Neuron (in vitro differentiated cells): ENCODE results near the gene AANAT.

Source experiments
- H2AFZ ChIP-seq: one replicate; pipeline ENCODE4 v1.6.1; 2013; ENCODE audit warnings: low read depth, mild to moderate bottlenecking, inconsistent platforms, low read length, moderate library complexity
- H3K27me3 ChIP-seq: one replicate; pipeline ENCODE4 v1.6.1; 2013; ENCODE audit warnings: low read length; ENCODE audit not compliant: insufficient read depth
- H3K36me3 ChIP-seq: one replicate; pipeline ENCODE4 v1.6.1; 2013; ENCODE audit warnings: low read length; ENCODE audit not compliant: insufficient read depth
- H3K4me1 ChIP-seq: one replicate; pipeline ENCODE4 v1.6.1; 2013; ENCODE audit warnings: low read length; ENCODE audit not compliant: insufficient read depth
- H3K4me3 ChIP-seq: 2 replicates; pipeline ENCODE4 v1.5.1; 2013; ENCODE audit warnings: mild to moderate bottlenecking, low read length, moderate library complexity
- H3K9me3 ChIP-seq: one replicate; pipeline ENCODE4 v1.6.1; 2013; ENCODE audit warnings: low read length

The AANAT gene

DNA sequence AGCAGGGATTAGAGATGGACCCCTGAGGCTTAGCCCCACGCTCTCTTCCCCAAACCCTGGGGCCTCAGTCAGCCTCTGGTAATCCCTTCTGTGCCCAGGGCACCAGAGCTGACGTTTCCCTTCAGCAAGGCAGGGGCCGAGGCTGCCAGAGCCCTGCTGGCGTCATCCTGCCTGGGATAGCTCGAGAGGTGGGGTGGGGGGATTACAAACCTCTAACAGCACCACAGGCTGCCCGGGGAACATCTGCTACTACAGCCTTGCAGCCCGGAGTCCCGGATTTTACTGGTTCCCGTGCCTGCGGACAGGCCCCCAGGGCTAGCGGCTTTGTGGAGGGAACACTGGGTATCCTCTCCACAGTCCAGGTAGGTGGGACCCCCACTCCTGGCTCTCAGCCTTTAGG, at the start of gene AANAT:
Gene AANAT (plus strand): TSS at position 238 of the 400 bp plus-strand sequence. CDS start 1,144 bp downstream, outside the sequence.
- H3K9me3 ChIP-seq = no peaks in the 10 kb centered on the region
- no peaks in the 10 kb centered on the region for H3K4me1 ChIP-seq
- no peaks in the 10 kb centered on the region for H3K36me3 ChIP-seq
- peaks cover 10% of the 10 kb centered on the region for H3K27me3 ChIP-seq
- no peak within 1 kb of the TSS for H3K4me3 ChIP-seq
- no peak within 1 kb of the TSS for H2AFZ ChIP-seq

DNA sequence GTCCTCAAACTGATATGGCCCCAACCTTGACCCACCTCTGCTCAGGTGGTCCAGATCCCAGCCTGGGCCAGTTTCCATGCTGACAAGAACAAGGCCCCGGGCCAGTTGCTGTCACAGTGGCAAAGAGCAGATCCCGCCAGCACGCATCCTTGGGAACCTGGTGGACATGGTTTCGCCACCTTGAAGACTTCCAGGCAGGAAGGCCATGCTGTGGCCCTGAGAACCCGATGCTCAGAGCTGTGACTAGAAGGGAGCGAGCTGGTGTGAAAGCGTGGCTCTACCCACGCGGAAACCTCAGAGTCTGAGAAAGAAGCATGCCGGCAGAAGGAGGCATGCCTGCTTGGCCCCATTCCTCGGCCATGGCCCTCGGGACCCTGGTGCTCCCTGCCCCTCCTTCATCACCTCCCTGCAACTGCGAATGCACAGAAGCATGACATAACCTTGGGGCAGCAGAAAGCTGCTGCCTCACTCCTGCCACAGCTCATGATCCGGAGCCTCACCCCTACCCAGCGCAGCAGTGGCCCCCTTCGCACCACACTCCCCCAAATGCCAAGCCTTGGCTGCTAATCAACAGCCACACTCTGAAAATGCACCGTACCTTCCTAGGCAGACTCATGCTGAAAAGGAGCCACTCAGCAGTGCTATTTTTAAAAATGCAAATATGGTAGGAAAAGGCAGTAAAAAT, 47.7 kb upstream of the AANAT start:
- Histone ChIP-seq H2AFZ (no peak overlapping the region), H3K4me3 (no peak overlapping the region), H3K36me3 (peaks cover 13% of the 10 kb centered on the region), H3K4me1 (peaks cover 7% of the 10 kb centered on the region), H3K27me3 (no peaks in the 10 kb centered on the region), H3K9me3 (peaks cover 18% of the 10 kb centered on the region)

DNA sequence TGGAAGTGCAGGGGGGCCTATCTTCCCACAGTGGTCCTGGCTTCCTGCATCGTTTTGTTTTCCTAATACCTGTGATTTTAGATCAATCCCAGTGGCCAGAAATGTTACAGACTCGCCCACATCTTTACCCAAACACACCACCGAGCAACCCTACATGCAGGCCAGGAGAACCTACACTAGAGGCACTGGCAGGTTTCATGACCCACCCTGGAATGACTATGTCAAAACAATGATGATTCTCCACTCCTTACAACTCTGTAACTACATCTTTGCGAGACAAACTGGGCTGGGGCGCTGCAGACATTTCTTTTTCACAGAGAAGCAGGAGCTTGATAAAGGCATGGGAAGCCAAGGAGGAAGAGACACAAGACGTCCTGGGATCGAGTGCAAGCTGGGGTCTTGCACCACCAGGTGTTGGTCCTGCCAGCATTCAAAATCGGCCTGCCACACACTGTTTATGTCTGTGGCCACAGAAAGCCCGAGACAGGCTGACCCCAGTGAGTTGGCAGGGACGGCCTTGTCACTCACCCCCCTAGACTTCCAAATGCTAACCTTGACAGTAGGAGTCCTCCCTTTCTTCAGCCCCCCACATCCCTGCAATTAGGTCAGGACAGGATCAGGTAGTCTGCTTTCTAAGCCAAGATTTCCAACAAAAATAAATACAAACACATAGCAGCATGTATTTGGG, 46.9 kb upstream of the AANAT start:
- peaks cover 13% of the 10 kb centered on the region for H3K36me3 ChIP-seq
- no peak overlapping the region for H3K4me3 ChIP-seq
- no peaks in the 10 kb centered on the region for H3K4me1 ChIP-seq

DNA sequence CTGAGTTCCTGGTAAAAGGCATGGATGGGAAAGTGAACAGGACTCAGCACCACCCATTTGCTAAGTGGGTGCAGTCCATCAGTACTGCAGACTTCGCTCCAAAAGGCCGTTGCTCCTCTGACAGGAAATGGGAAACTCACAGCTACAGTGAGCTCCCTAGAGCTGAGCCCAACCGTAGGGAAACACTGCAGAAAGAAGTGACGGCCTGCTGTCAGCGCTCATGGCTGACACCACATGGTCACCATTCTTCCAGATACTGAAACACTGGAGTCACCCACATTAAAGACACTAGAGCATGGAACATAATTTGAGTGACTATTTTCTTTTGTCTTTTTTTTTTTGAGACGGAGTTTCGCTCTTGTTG, 46.4 kb upstream of the AANAT start:
- Histone ChIP-seq H2AFZ (no peak overlapping the region), H3K27me3 (no peaks in the 10 kb centered on the region), H3K36me3 (peaks cover 13% of the 10 kb centered on the region), H3K4me1 (no peaks in the 10 kb centered on the region), H3K4me3 (no peak overlapping the region), H3K9me3 (peaks cover 18% of the 10 kb centered on the region)

More for the DNA sequence above, 46.9 kb upstream of the AANAT start:
- no peak overlapping the region for H2AFZ ChIP-seq
- peaks cover 18% of the 10 kb centered on the region for H3K9me3 ChIP-seq
- H3K27me3 ChIP-seq = no peaks in the 10 kb centered on the region

DNA sequence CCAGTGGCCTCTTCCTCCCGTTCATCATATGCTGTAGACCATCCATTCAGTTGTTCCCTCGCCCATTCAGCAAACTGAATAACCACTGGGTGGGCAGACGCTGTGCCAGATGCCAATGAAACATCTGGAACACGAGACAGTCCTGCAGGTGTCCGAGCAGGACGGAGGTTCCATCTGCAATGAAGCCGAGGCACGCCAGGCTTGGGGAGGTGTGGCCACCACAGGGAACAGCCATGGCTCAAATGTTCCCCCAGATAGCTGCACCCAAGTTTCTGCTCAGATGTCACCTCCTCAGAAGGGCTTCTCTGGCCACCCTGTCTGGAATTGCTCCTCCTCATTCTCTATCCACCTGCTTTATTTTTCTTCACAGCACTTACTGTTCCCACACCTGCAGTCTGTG, 45.0 kb upstream of the AANAT start:
- Histone ChIP-seq H3K9me3 (peaks cover 18% of the 10 kb centered on the region), H3K36me3 (peaks cover 11% of the 10 kb centered on the region), H2AFZ (no peak overlapping the region), H3K4me1 (peaks cover 1% of the 10 kb centered on the region), H3K4me3 (no peak overlapping the region), H3K27me3 (no peaks in the 10 kb centered on the region)

DNA sequence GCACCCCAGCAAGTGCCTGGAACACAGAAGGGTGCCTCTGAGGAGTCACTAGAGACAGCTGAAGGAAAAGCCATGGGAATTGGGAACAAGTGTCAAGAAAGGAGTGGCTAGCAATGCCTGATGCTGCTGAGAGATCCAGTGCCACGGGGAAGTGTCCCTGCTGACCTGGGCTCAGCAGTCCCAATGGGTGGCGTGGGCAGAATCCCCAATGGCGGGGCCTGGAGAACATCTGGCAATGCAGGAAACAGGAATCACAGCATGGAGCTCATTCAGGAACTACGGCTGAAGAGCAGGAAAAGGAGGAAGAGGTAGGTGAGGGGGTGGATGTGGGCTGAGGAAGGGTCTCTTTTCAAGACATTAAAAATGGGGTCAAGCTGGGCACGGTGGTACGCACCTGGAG, 44.5 kb upstream of the AANAT start:
- Histone ChIP-seq H2AFZ (no peak overlapping the region), H3K36me3 (peaks cover 6% of the 10 kb centered on the region), H3K27me3 (no peaks in the 10 kb centered on the region), H3K4me3 (no peak overlapping the region), H3K9me3 (peaks cover 18% of the 10 kb centered on the region), H3K4me1 (peaks cover 4% of the 10 kb centered on the region)

DNA sequence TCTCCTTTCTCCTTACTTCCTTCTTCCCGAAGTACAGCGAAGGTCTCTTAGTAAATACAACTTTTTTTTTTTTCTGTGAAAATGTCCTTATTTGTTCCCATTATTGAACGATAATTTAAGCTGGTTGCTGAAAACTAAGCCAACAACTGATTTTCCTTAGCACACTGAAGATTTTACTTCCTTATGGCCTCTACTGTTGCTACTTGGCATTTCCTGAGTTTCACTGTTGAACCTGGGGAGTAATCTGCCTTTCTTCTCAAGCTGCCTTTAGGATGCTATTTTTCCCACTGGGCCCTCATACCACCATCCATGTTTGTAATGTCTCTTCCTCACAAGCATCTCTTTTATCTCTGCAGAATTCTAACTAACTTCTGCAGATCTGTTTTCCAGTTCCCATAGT, 40.5 kb upstream of the AANAT start:
- Histone ChIP-seq H3K9me3 (peaks cover 12% of the 10 kb centered on the region), H2AFZ (no peak overlapping the region), H3K36me3 (peaks cover 5% of the 10 kb centered on the region), H3K4me1 (peaks cover 4% of the 10 kb centered on the region), H3K4me3 (no peak overlapping the region), H3K27me3 (no peaks in the 10 kb centered on the region)

DNA sequence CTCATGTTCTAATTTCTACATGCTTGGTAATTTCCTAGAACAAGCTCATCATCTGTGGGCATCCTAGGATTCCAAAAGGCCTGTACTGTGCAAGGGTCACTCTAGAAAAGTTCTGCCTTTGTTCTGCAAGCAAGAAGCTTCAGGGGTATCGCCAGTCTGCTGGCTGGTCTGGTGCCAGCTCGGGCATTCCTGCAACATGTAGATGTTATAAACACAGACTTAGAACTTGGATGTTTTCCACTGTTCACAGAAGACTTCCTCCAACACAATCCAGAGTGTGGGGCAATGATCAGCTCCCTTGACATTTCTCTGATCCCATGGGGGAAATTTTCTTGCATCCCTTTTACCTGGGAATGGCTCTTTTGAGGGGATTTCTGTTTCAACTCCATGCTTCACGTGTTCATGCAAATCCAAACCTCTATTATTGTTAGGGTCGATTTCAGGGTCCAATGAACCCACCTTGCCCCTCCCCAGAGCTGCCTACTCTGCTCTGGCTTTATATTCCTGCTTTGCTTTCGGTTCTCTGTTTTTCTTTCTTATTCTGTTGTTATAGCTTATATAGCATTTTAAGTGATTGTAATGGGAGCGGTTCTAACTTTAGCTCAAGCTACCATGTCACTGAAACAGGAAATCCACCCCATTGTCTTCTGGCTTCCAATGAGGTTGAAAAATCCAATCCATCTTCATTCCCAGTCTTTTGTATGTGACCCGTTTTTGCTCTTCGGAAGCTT, 39.7 kb upstream of the AANAT start:
- no peaks in the 10 kb centered on the region for H3K27me3 ChIP-seq
- H2AFZ ChIP-seq = no peak overlapping the region
- H3K4me3 ChIP-seq = no peak overlapping the region
- peaks cover 2% of the 10 kb centered on the region for H3K36me3 ChIP-seq
- peaks cover 4% of the 10 kb centered on the region for H3K4me1 ChIP-seq
- peaks cover 5% of the 10 kb centered on the region for H3K9me3 ChIP-seq

DNA sequence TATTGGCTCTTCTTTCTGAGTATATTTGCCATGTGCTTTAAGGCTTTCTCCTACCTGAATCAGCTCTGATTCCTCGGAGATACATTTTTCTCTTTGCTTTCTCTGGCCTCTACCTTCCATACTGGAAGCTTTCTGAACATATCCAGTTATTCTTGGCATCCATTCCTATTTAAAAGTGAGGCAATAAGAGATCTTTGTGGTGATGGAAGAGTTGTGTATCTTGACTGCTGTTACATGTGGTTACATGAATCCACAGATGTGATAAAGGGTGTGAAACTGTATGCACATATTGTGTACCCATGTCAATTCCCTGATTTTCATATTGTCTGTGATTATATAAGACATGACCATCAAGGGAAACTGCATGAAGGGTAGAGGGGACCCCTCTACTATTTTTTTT, 38.9 kb upstream of the AANAT start:
- Histone ChIP-seq H3K4me1 (peaks cover 4% of the 10 kb centered on the region), H3K9me3 (no peaks in the 10 kb centered on the region), H3K36me3 (no peaks in the 10 kb centered on the region), H3K27me3 (no peaks in the 10 kb centered on the region), H3K4me3 (no peak overlapping the region), H2AFZ (no peak overlapping the region)

DNA sequence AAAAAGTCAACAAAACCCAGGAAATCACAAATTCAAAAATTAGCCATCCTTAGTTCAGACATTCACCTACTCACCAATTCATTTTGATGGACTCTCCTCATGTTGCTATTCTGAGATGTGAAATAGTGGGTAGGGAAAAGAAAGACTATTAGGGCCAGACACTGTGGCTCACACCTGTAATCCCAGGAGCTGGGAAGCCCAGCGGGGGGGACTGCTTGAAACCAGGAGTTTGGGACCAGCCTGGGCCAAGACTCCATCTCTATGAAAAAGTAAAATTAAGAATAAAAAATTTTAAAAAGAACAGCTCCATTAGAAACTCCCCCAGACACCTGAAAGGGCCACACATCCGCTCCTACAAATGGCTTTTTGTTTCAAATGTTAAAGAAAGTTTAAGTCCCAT, 35.9 kb upstream of the AANAT start:
- H3K9me3 ChIP-seq = peaks cover 7% of the 10 kb centered on the region
- H2AFZ ChIP-seq = no peak overlapping the region
- H3K4me1 ChIP-seq = peaks cover 4% of the 10 kb centered on the region
- peaks cover 6% of the 10 kb centered on the region for H3K36me3 ChIP-seq
- no peak overlapping the region for H3K4me3 ChIP-seq
- no peaks in the 10 kb centered on the region for H3K27me3 ChIP-seq

DNA sequence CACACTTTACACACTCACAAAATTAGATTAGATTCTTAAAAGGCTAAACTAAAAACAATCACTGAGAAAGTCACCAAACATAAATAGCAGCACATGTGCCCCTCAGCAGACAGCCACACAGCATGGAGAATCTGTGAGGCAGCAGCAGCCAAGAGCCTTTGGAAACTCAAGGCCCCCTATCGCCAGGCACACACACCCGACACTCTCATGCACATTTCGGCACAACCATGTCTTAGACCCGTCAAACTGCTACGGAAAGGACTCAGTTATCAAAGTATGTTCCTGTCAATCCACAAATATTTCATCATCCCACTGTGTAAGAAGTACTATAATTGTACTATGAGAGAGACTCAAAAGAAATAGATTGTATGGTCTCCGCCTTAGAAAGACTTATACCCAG, 35.4 kb upstream of the AANAT start:
- Histone ChIP-seq H2AFZ (no peak overlapping the region), H3K4me3 (no peak overlapping the region), H3K9me3 (peaks cover 7% of the 10 kb centered on the region), H3K36me3 (peaks cover 6% of the 10 kb centered on the region), H3K4me1 (peaks cover 4% of the 10 kb centered on the region), H3K27me3 (no peaks in the 10 kb centered on the region)

DNA sequence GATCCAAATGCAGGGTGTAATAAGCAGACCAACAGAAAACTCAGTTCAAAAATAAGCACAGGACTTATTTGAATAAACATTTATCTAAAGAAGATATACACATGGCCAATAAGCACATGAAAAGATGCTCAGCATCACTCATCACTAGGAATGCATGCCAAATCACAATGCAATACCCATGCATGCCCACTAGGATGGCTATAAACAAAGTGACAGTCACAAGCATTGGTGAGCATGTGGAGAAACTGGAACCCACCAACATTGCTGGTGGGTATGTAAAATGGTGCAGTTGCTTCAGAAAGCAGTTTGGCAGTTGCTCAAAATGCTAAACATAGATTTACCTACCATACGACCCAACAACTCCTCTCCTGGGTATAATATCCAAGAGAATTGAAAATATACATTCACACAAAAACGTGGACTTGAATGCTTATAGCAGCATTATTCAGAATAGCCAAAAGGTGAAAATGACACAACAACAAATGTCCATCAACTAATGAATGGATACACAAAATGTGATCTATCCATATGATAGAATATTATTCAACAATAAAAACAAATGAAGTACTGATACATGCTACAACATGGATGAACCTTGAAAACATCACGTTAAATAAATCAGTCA, 34.6 kb upstream of the AANAT start:
- no peak overlapping the region for H2AFZ ChIP-seq
- H3K9me3 ChIP-seq = peaks cover 7% of the 10 kb centered on the region
- peaks cover 6% of the 10 kb centered on the region for H3K36me3 ChIP-seq
- H3K4me3 ChIP-seq = no peak overlapping the region
- H3K27me3 ChIP-seq = no peaks in the 10 kb centered on the region
- H3K4me1 ChIP-seq = no peaks in the 10 kb centered on the region

DNA sequence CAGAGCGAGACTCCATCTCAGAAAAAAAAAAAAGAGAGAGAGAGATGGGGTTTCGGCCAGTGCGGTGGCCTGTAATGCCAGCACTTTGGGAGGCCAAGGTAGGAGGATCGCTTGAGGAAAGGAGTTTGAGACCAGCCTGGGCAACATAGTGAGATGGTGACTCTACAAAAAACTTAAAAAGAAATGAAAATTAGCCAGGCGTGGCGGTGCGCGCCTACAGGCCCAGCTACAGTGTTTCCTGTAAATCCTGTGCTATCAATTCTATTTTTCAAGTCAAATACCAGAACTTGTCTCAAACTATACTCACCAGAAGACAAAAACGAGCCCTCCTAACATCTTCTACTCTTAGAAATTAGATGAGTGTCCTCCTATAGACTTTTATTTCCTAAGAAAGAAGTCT, 33.7 kb upstream of the AANAT start:
- H2AFZ ChIP-seq = no peak overlapping the region
- H3K4me3 ChIP-seq = no peak overlapping the region
- no peaks in the 10 kb centered on the region for H3K4me1 ChIP-seq
- peaks cover 6% of the 10 kb centered on the region for H3K36me3 ChIP-seq
- H3K9me3 ChIP-seq = peaks cover 7% of the 10 kb centered on the region
- H3K27me3 ChIP-seq = no peaks in the 10 kb centered on the region
